SK-N-SH (cell line): Measurements from ENCODE around the gene NYAP2. TPM values are rescaled to one million over a fixed set of nuclear protein-coding genes. Genes with fewer than 3 reads are reported as not detected.

Source experiments
- CTCF ChIA-PET: fragments of 300-600, 350-600 bp; formaldehyde crosslinking; extraction: SDS; loops from one replicate; lab custom pipeline; 2021; lab: Yijun Ruan, JAX
- POLR2A ChIA-PET: fragments of 350-600 bp; sonication (Branson Sonifier 250); formaldehyde crosslinking; extraction: SDS; loops from one replicate; lab custom pipeline; 2020; ENCODE audit warnings: antibody characterized with exemption, inconsistent platforms; lab: Yijun Ruan, JAX
- DNase-seq: peaks from one replicate; pipeline ENCODE4 v3.0.0; 2012
- H2AFZ ChIP-seq: fragments of 200-600 bp; sonication (generic); 2 replicates; pipeline ENCODE4 v1.8.1; 2016; ENCODE audit warnings: antibody characterized with exemption, mild to moderate bottlenecking, low read depth
- H3F3A ChIP-seq: fragments of 200-600 bp; sonication (generic); replicated peaks from 2 replicates; pipeline ENCODE3; 2016; ENCODE audit warnings: antibody characterized with exemption, mild to moderate bottlenecking; ENCODE audit not compliant: insufficient read depth
- H3K27ac ChIP-seq, 2 experiments: fragments of 200-500 bp in 1 of 2; fragments of 200-600 bp in 1 of 2; sonication (Bioruptor generic) in 1 of 2; sonication (generic), shearing (Covaris generic) in 1 of 2; 2 replicates each; pipeline versions ENCODE4 v1.5.1 to v1.6.1; 2014 to 2016; ENCODE audit warnings: low read depth in 2 of 2, inconsistent platforms in 1 of 2, low read length in 1 of 2, mild to moderate bottlenecking in 1 of 2, mixed read lengths in 1 of 2
- H3K27me3 ChIP-seq: fragments of 200-600 bp; sonication (generic), shearing (Covaris generic); 2 replicates; pipeline ENCODE4 v1.6.1; 2016; ENCODE audit warnings: mixed run types; ENCODE audit not compliant: insufficient read depth
- H3K36me3 ChIP-seq, 2 experiments: fragments of 200-500 bp in 1 of 2; fragments of 200-600 bp in 1 of 2; sonication (Bioruptor generic) in 1 of 2; sonication (generic) in 1 of 2; replicated peaks in 1 of 2; 2 replicates each; pipeline versions ENCODE3 to v1.5.1; 2014 to 2016; ENCODE audit warnings: low read length in 1 of 2, mild to moderate bottlenecking in 1 of 2; ENCODE audit not compliant: insufficient read depth in 2 of 2, control insufficient read depth in 1 of 2
- H3K4me1 ChIP-seq, 2 experiments: fragments of 200-500 bp in 1 of 2; fragments of 200-600 bp in 1 of 2; sonication (Bioruptor generic) in 1 of 2; sonication (generic), shearing (Covaris generic) in 1 of 2; 2 replicates each; pipeline versions ENCODE4 v1.5.1 to v1.6.1; 2014 to 2016; ENCODE audit warnings: low read depth in 1 of 2, low read length in 1 of 2, mixed run types in 1 of 2; ENCODE audit not compliant: insufficient read depth in 2 of 2, control insufficient read depth in 1 of 2
- H3K4me2 ChIP-seq: fragments of 200-600 bp; sonication (generic), shearing (Covaris generic); 2 replicates; pipeline ENCODE4 v1.6.1; 2017; ENCODE audit warnings: mixed run types
- H3K4me3 ChIP-seq, 2 experiments: fragments of 200-500 bp in 1 of 2; fragments of 200-600 bp in 1 of 2; sonication (Bioruptor generic) in 1 of 2; sonication (generic), shearing (Covaris generic) in 1 of 2; 2 replicates each; pipeline versions ENCODE4 v1.5.1 to v1.8.1; 2014 to 2016; ENCODE audit warnings: low read depth in 2 of 2, inconsistent platforms in 1 of 2, low read length in 1 of 2, mild to moderate bottlenecking in 1 of 2, mixed read lengths in 1 of 2, moderate library complexity in 1 of 2
- H3K79me2 ChIP-seq: fragments of 200-600 bp; sonication (generic); 2 replicates; pipeline ENCODE4 v1.8.1; 2017; ENCODE audit warnings: mild to moderate bottlenecking; ENCODE audit not compliant: insufficient read depth
- H3K9ac ChIP-seq: fragments of 200-600 bp; sonication (generic); 2 replicates; pipeline ENCODE4 v1.6.1; 2017; ENCODE audit warnings: mixed run types
- H3K9me2 ChIP-seq: fragments of 200-600 bp; sonication (generic); 2 replicates; pipeline ENCODE4 v1.6.1; 2017; ENCODE audit warnings: mixed run types
- H3K9me3 ChIP-seq: fragments of 200-600 bp; sonication (generic); 2 replicates; pipeline ENCODE4 v1.6.1; 2017; ENCODE audit warnings: mixed run types, mild to moderate bottlenecking, moderate library complexity
- H4K20me1 ChIP-seq: fragments of 200-600 bp; sonication (generic); 2 replicates; pipeline ENCODE4 v1.6.1; 2017; ENCODE audit warnings: mild to moderate bottlenecking, mixed run types; ENCODE audit not compliant: insufficient read depth
- CHD2 ChIP-seq: fragments of 150-350 bp; IDR thresholded peaks from 2 replicates; pipeline ENCODE4 v1.6.1; 2018; ENCODE audit warnings: low read length; ENCODE audit not compliant: partially characterized antibody
- ELF1 ChIP-seq: IDR thresholded peaks from 2 replicates; pipeline ENCODE4 v1.4.0; 2012
- EZH2phosphoT487 ChIP-seq: fragments of 200-600 bp; sonication (generic); IDR thresholded peaks from 2 replicates; pipeline ENCODE4 v1.6.1; 2017; ENCODE audit warnings: low read depth, mixed run types, mild to moderate bottlenecking, antibody characterized with exemption, moderate library complexity, borderline replicate concordance
- FOSL2 ChIP-seq: IDR thresholded peaks from 2 replicates; pipeline ENCODE4 v1.4.0; 2012; ENCODE audit warnings: low read depth, mild to moderate bottlenecking, moderate library complexity, borderline replicate concordance
- MAX ChIP-seq: IDR thresholded peaks from 2 replicates; pipeline ENCODE4 v1.4.0; 2012; ENCODE audit warnings: low read depth
- MEF2A ChIP-seq: IDR thresholded peaks from 2 replicates; pipeline ENCODE4 v1.4.0; 2012; ENCODE audit warnings: low read depth, borderline replicate concordance
- NFIC ChIP-seq: IDR thresholded peaks from 2 replicates; pipeline ENCODE4 v1.4.0; 2012; ENCODE audit warnings: borderline replicate concordance
- RCOR1 ChIP-seq: fragments of 150-350 bp; IDR thresholded peaks from 2 replicates; pipeline ENCODE4 v1.6.1; 2017; ENCODE audit warnings: antibody characterized with exemption, low read length
- REST ChIP-seq: IDR thresholded peaks from 2 replicates; pipeline ENCODE4 v1.6.1; 2012; ENCODE audit warnings: mild to moderate bottlenecking, low read depth, low read length, moderate library complexity
- RFX5 ChIP-seq: IDR thresholded peaks from 2 replicates; pipeline ENCODE4 v1.6.1; 2012; ENCODE audit warnings: mild to moderate bottlenecking, improper control_type of control experiment, low read length
- SMC3 ChIP-seq: IDR thresholded peaks from 2 replicates; pipeline ENCODE4 v1.6.1; 2012; ENCODE audit warnings: low read depth, low read length, improper control_type of control experiment
- TEAD4 ChIP-seq: IDR thresholded peaks from 2 replicates; pipeline ENCODE4 v1.4.0; 2012; ENCODE audit warnings: mild to moderate bottlenecking, borderline replicate concordance; ENCODE audit not compliant: insufficient read depth
- USF2 ChIP-seq: fragments of 150-350 bp; IDR thresholded peaks from 2 replicates; pipeline ENCODE4 v1.6.1; 2017; ENCODE audit warnings: antibody characterized with exemption, low read length, low read depth, borderline replicate concordance
- WGBS: methylation state at CpG from one replicate; pipeline ENCODE4 v1.1.6; 2017; ENCODE audit warnings: low lambda C conversion rate; 5-methylcytosine and 5-hydroxymethylcytosine counted together
- polyA plus RNA-seq, 3 experiments: library from polyadenylated mRNA; depleted of rRNA; stranded (reverse); fragments of >200 nt; gene quantifications; 2 replicates each; pipeline ENCODE4 v1.2.3, GENCODE V29; 2012

The NYAP2 gene
- polyA plus RNA-seq, 1 of the 3 experiments (the other 2 are of a cell fraction) = not detected

GRCh38 chr2:225419033-225419432 is 19.5 kb downstream of the NYAP2 start:
- CTCF ChIA-PET = interaction anchor here (1.0 kb wide), 1 partner anchor 12 kb away, joined by 3 read pairs; no protein-coding TSS in a partner anchor
- 76% methylated on average over 6 of the region's 6 CpGs for WGBS

GRCh38 chr2:225422145-225422544 is 22.6 kb downstream of the NYAP2 start:
- DNase-seq = no peak
- H3K4me2 ChIP-seq = no peak overlapping the region
- WGBS = 88% methylated on average over 2 of the region's 2 CpGs
- H3K27ac ChIP-seq = no peak overlapping the region
- peaks cover 0 to 3% of the 10 kb centered on the region in 2 experiments; a peak in 2 of 4 replicates for H3K4me1 ChIP-seq
- no peaks in the 10 kb centered on the region for H3K9me3 ChIP-seq
- H3F3A ChIP-seq = no peaks in the 10 kb centered on the region
- H3K79me2 ChIP-seq = no peaks in the 10 kb centered on the region
- no peaks in the 10 kb centered on the region for H3K27me3 ChIP-seq
- H4K20me1 ChIP-seq = no peaks in the 10 kb centered on the region
- ChIA-PET POLR2A (no interaction called here), CTCF (no interaction called here)
- H3K4me3 ChIP-seq = no peak overlapping the region
- no peaks in the 10 kb centered on the region for H3K36me3 ChIP-seq
- H3K9ac ChIP-seq = no peak overlapping the region
- H2AFZ ChIP-seq = no peak overlapping the region
- TF ChIP-seq MAX (no peak), RFX5 (no peak), ELF1 (no peak), CHD2 (no peak), NFIC (no peak), EZH2phosphoT487 (no peak), SMC3 (no peak), RCOR1 (no peak), USF2 (no peak)
- H3K9me2 ChIP-seq = no peaks in the 10 kb centered on the region

More at GRCh38 chr2:225419033-225419432, 19.5 kb downstream of the NYAP2 start:
- no peaks in the 10 kb centered on the region for H3K9me3 ChIP-seq
- H3K27ac ChIP-seq = no peak overlapping the region
- H4K20me1 ChIP-seq = no peaks in the 10 kb centered on the region
- peaks cover 0 to 8% of the 10 kb centered on the region in 2 experiments; a peak in 2 of 4 replicates for H3K4me1 ChIP-seq
- no peaks in the 10 kb centered on the region for H3K79me2 ChIP-seq
- H2AFZ ChIP-seq = no peak overlapping the region
- no peak overlapping the region for H3K4me3 ChIP-seq
- H3K9me2 ChIP-seq = no peaks in the 10 kb centered on the region
- POLR2A ChIA-PET = no interaction called here
- no peaks in the 10 kb centered on the region for H3K27me3 ChIP-seq
- no peak for DNase-seq
- H3K4me2 ChIP-seq = no peak overlapping the region
- H3F3A ChIP-seq = no peaks in the 10 kb centered on the region
- H3K9ac ChIP-seq = no peak overlapping the region
- H3K36me3 ChIP-seq = no peaks in the 10 kb centered on the region
- TF ChIP-seq TEAD4 = no peak
- no peak for TF ChIP-seq FOSL2
- no peak for TF ChIP-seq SMC3
- TF ChIP-seq REST = no peak
- no peak for TF ChIP-seq MEF2A
